Activated CD8-positive, alpha-beta memory T cell treated with anti-CD3 and anti-CD28 coated beads, Interleukin-2, amount 50 U/mL, for 1 hour (primary cell): ENCODE data around the gene SYNJ2.

ENCODE experiments used
- DNase-seq: peaks from one replicate; pipeline ENCODE4 v3.0.0-alpha.2; 2020; ENCODE audit errors: extremely low read depth

Gene SYNJ2

GRCh38 chr6:157998707-157999167, 17.1 kb downstream of the SYNJ2 start:
- no peak for DNase-seq

- DNase-seq, result no peak
These were observed 17.7 kb downstream of the SYNJ2 start for GRCh38 chr6:157999168-158000051.

- DNase-seq, result no peak
These were observed 19.1 kb downstream of the SYNJ2 start for GRCh38 chr6:158000530-158001307.

- no peak for DNase-seq
These were observed 20.7 kb downstream of the SYNJ2 start for GRCh38 chr6:158002249-158002950.

GRCh38 chr6:158002951-158003853, 21.5 kb downstream of the SYNJ2 start:
- DNase-seq, result no peak

- no peak for DNase-seq
These were observed 22.4 kb downstream of the SYNJ2 start for GRCh38 chr6:158003910-158004700.

GRCh38 chr6:158004701-158005095, 23.0 kb downstream of the SYNJ2 start:
- no peak for DNase-seq

- DNase-seq, result no peak
These were observed 24.0 kb downstream of the SYNJ2 start for GRCh38 chr6:158005626-158006180.

GRCh38 chr6:158006331-158006730, 24.7 kb downstream of the SYNJ2 start:
- no peak for DNase-seq

- DNase-seq, result no peak
These were observed 25.3 kb downstream of the SYNJ2 start for GRCh38 chr6:158006821-158007570.

- no peak for DNase-seq
These were observed 27.1 kb downstream of the SYNJ2 start for GRCh38 chr6:158008864-158009113.

GRCh38 chr6:158009114-158009891, 27.6 kb downstream of the SYNJ2 start:
- no peak for DNase-seq

- DNase-seq, result no peak
These were observed 28.4 kb downstream of the SYNJ2 start for GRCh38 chr6:158009935-158010585.

- DNase-seq, result no peak
These were observed 29.2 kb downstream of the SYNJ2 start for GRCh38 chr6:158010591-158011477.

- no peak for DNase-seq
These were observed 29.8 kb downstream of the SYNJ2 start for GRCh38 chr6:158011478-158011920.

GRCh38 chr6:158011980-158012566, 30.4 kb downstream of the SYNJ2 start:
- no peak for DNase-seq
